GM12865 (cell line): ENCODE measurements around the gene USP27X.

Experiments used
- DNase-seq: peaks from one replicate; pipeline ENCODE4 v3.0.0; 2010; ENCODE audit warnings: low read depth
- H3K4me3 ChIP-seq: 2 replicates; pipeline ENCODE4 v1.5.1; 2011; ENCODE audit warnings: mild to moderate bottlenecking, low read depth, low read length, control low read depth
- CTCF ChIP-seq: IDR thresholded peaks from 2 replicates; pipeline ENCODE4 v1.5.1; 2011; ENCODE audit warnings: low read length, control low read depth, low read depth, inconsistent platforms; ENCODE audit not compliant: insufficient read depth; ENCODE audit errors: missing control alignments

USP27X gene

GRCh38 chrX:49925176-49925575, 45.9 kb downstream of the USP27X start:
- no peak for DNase-seq
- no peak for TF ChIP-seq CTCF
- no peak overlapping the region for H3K4me3 ChIP-seq

- TF ChIP-seq CTCF: no peak
- DNase-seq: no peak
- no peak overlapping the region for H3K4me3 ChIP-seq
These were observed 50.8 kb downstream of the USP27X start for GRCh38 chrX:49930039-49930438.
